GM23338 (cell line): ENCODE measurements around the gene RAB22A. TPM values are rescaled to one million over a fixed set of nuclear protein-coding genes. Genes with fewer than 3 reads are reported as not detected.

Experiments
- ATAC-seq: fragments of 200-7000 bp; cut with Tn5 transposase; 3 replicates; pipeline ENCODE4 v1.9.1; 2020
- DNase-seq: peaks from one replicate; pipeline ENCODE4 v3.0.0-alpha.2; 2015; ENCODE audit warnings: low spot score
- H2AFZ ChIP-seq: fragments of 200-600 bp; sonication (generic); 2 replicates; pipeline ENCODE4 v1.8.0; 2016; ENCODE audit warnings: antibody characterized with exemption, mild to moderate bottlenecking, moderate library complexity
- H3F3A ChIP-seq: fragments of 200-600 bp; sonication (generic); replicated peaks from 2 replicates; pipeline ENCODE4 v1.8.0; 2017; ENCODE audit warnings: antibody characterized with exemption, mixed run types, low read depth
- H3K27ac ChIP-seq: fragments of 200-600 bp; sonication (generic); 2 replicates; pipeline ENCODE4 v1.6.1; 2016; ENCODE audit warnings: low read depth
- H3K27me3 ChIP-seq: fragments of 200-600 bp; sonication (generic); 2 replicates; pipeline ENCODE4 v1.8.0; 2016; ENCODE audit warnings: mild to moderate bottlenecking, mixed run types, moderate library complexity; ENCODE audit not compliant: insufficient read depth
- H3K36me3 ChIP-seq: fragments of 200-600 bp; sonication (generic); 2 replicates; pipeline ENCODE4 v1.8.0; 2016; ENCODE audit warnings: mild to moderate bottlenecking; ENCODE audit not compliant: insufficient read depth
- H3K4me1 ChIP-seq: fragments of 200-600 bp; sonication (generic); 2 replicates; pipeline ENCODE4 v1.8.0; 2016; ENCODE audit warnings: mild to moderate bottlenecking, moderate library complexity; ENCODE audit not compliant: insufficient read depth
- H3K4me2 ChIP-seq: fragments of 200-600 bp; sonication (generic); 2 replicates; pipeline ENCODE4 v1.7.1; 2017; ENCODE audit warnings: mixed run types
- H3K4me3 ChIP-seq: fragments of 200-600 bp; sonication (generic); 2 replicates; pipeline ENCODE4 v1.6.1; 2016; ENCODE audit warnings: mixed run types
- H3K79me2 ChIP-seq: fragments of 200-600 bp; sonication (generic); replicated peaks from 2 replicates; pipeline ENCODE4 v1.8.0; 2017; ENCODE audit warnings: mild to moderate bottlenecking; ENCODE audit not compliant: insufficient read depth
- H3K9me2 ChIP-seq: fragments of 200-600 bp; sonication (generic); 2 replicates; pipeline ENCODE4 v1.8.0; 2017; ENCODE audit not compliant: insufficient read depth
- H4K20me1 ChIP-seq: fragments of 200-600 bp; sonication (generic); replicated peaks from 2 replicates; pipeline ENCODE4 v1.8.0; 2017; ENCODE audit warnings: mild to moderate bottlenecking; ENCODE audit not compliant: insufficient read depth
- H3K27ac Mint-ChIP-seq: 2 replicates; pipeline ENCODE4 v1.8.0; 2020; ENCODE audit warnings: inconsistent platforms, mild to moderate bottlenecking, moderate library complexity, mixed read lengths
- H3K27me3 Mint-ChIP-seq: 3 replicates; pipeline ENCODE4 v1.8.0; 2022; ENCODE audit warnings: low read depth, mild to moderate bottlenecking, moderate library complexity, mixed read lengths, inconsistent platforms; ENCODE audit not compliant: insufficient read depth, poor library complexity
- H3K36me3 Mint-ChIP-seq: 3 replicates; pipeline ENCODE4 v1.8.0; 2021; ENCODE audit warnings: low read depth, mild to moderate bottlenecking, inconsistent platforms, moderate library complexity, mixed read lengths
- H3K4me1 Mint-ChIP-seq: 3 replicates; pipeline ENCODE4 v1.8.0; 2020; ENCODE audit warnings: mild to moderate bottlenecking, inconsistent platforms, mixed read lengths
- H3K4me3 Mint-ChIP-seq: 3 replicates; pipeline ENCODE4 v1.8.0; 2021; ENCODE audit warnings: moderate library complexity, mild to moderate bottlenecking, inconsistent platforms, mixed read lengths
- H3K9me3 Mint-ChIP-seq: 3 replicates; pipeline ENCODE4 v1.8.0; 2020; ENCODE audit warnings: moderate library complexity, mild to moderate bottlenecking, inconsistent platforms, mixed read lengths
- CREB1 ChIP-seq: fragments of 250-450 bp; sonication (Bioruptor Pico); IDR thresholded peaks from 2 replicates; pipeline ENCODE4 v1.5.0; 2020; ENCODE audit warnings: low read depth, mild to moderate bottlenecking, moderate library complexity
- CTCF ChIP-seq, 2 experiments: fragments of 200-600 bp in 1 of 2; sonication (generic) in 1 of 2; conservative IDR thresholded peaks; 2 replicates each; pipeline versions ENCODE4 v1.5.1 to v1.6.1; 2016 to 2017; ENCODE audit warnings: antibody characterized with exemption in 2 of 2, low read depth in 2 of 2, mild to moderate bottlenecking in 2 of 2, moderate library complexity in 1 of 2
- ETS1 ChIP-seq: IDR thresholded peaks from 2 replicates; pipeline ENCODE4 v1.6.1; 2016; ENCODE audit warnings: antibody characterized with exemption
- EZH2 ChIP-seq: fragments of 200-600 bp; sonication (generic); IDR thresholded peaks from one replicate; pipeline ENCODE4 v1.8.0; 2017; ENCODE audit warnings: antibody characterized with exemption, mild to moderate bottlenecking, low read depth; ENCODE audit not compliant: unreplicated experiment
- EZH2phosphoT487 ChIP-seq: fragments of 200-600 bp; sonication (generic); IDR thresholded peaks from one replicate; pipeline ENCODE4 v1.8.1; 2018; ENCODE audit warnings: antibody characterized with exemption; ENCODE audit not compliant: unreplicated experiment
- JUNB ChIP-seq: IDR thresholded peaks from one replicate; pipeline ENCODE4 v1.6.1; 2016; ENCODE audit warnings: antibody characterized with exemption; ENCODE audit not compliant: unreplicated experiment
- NANOG ChIP-seq: IDR thresholded peaks from 2 replicates; pipeline ENCODE4 v1.6.1; 2016; ENCODE audit warnings: antibody characterized with exemption, borderline replicate concordance
- POLR2AphosphoS5 ChIP-seq: IDR thresholded peaks from 2 replicates; pipeline ENCODE4 v1.6.1; 2016; ENCODE audit warnings: antibody characterized with exemption, low read depth
- REST ChIP-seq: IDR thresholded peaks from one replicate; pipeline ENCODE4 v1.6.1; 2018; ENCODE audit warnings: antibody characterized with exemption; ENCODE audit not compliant: unreplicated experiment
- STAT1 ChIP-seq: IDR thresholded peaks from one replicate; pipeline ENCODE4 v1.6.1; 2016; ENCODE audit warnings: antibody characterized with exemption; ENCODE audit not compliant: unreplicated experiment
- ZNF114 ChIP-seq: fragments of 250-450 bp; sonication (Bioruptor Pico); IDR thresholded peaks from 2 replicates; pipeline ENCODE4 v1.5.0; 2020; ENCODE audit warnings: mild to moderate bottlenecking, moderate library complexity
- ZNF331 ChIP-seq: fragments of 250-450 bp; sonication (Bioruptor Pico); IDR thresholded peaks from 2 replicates; pipeline ENCODE4 v1.5.0; 2020; ENCODE audit warnings: low read depth, mild to moderate bottlenecking, moderate library complexity
- ZNF462 ChIP-seq: fragments of 250-450 bp; sonication (Bioruptor Pico); IDR thresholded peaks from 2 replicates; pipeline ENCODE4 v1.5.0; 2020; ENCODE audit warnings: mild to moderate bottlenecking, moderate library complexity
- polyA plus RNA-seq: library from polyadenylated mRNA; unstranded; fragments of >200 nt; fragmentation: Nextera tagmentation; extraction: Ambion mirVana; gene quantifications from 2 replicates; pipeline ENCODE4 v1.2.1, GENCODE V29; 2016
- total RNA-seq: library from RNA; depleted of rRNA; stranded (reverse); fragments of >200 nt; shearing (Covaris generic); gene quantifications from 2 replicates; pipeline ENCODE4 v1.2.3, GENCODE V29; 2014

Gene RAB22A
- total and polyA plus RNA-seq, 2 experiments from 2014 or later: 3.3 to 6.8 TPM

GRCh38 chr20:58264271-58264670 lies 45.2 kb upstream of the RAB22A start:
- peaks cover 13% of the 10 kb centered on the region for H3K4me1 Mint-ChIP-seq
- H3K4me3 Mint-ChIP-seq: no peak overlapping the region
- peaks cover 4% of the 10 kb centered on the region; the same call in 1 of the 2 replicates for H4K20me1 ChIP-seq
- H3K9me2 ChIP-seq: no peaks in the 10 kb centered on the region
- TF ChIP-seq ETS1 (no peak), ZNF331 (CRISPR knock-in tag) (no peak), CTCF (conservative IDR thresholded peaks at IDR 0.05; ENCODE audit: low read depth in 2 of 2) (no peak), EZH2phosphoT487 (no peak), ZNF462 (no peak), EZH2 (no peak), CREB1 (CRISPR knock-in tag) (no peak), JUNB (no peak), POLR2AphosphoS5 (no peak), ZNF114 (CRISPR knock-in tag) (no peak), NANOG (no peak), REST (no peak), STAT1 (no peak)
- no peaks in the 10 kb centered on the region for H3K9me3 Mint-ChIP-seq
- no peak overlapping the region for H3K27ac Mint-ChIP-seq
- H3K4me2 ChIP-seq: no peak overlapping the region
- peaks cover 8% of the 10 kb centered on the region for H3K36me3 Mint-ChIP-seq
- no peaks in the 10 kb centered on the region for H3K27me3 ChIP-seq
- DNase-seq: no peak
- no peaks in the 10 kb centered on the region for H3K79me2 ChIP-seq
- H3K4me3 ChIP-seq: no peak overlapping the region
- H3K4me1 ChIP-seq: peaks cover 4% of the 10 kb centered on the region; the same call in 1 of the 2 replicates
- peaks cover 8% of the 10 kb centered on the region for H3K36me3 ChIP-seq
- no peaks in the 10 kb centered on the region for H3F3A ChIP-seq
- ATAC-seq: no peak
- H3K27me3 Mint-ChIP-seq: no peaks in the 10 kb centered on the region
- no peak overlapping the region for H2AFZ ChIP-seq
- H3K27ac ChIP-seq: no peak overlapping the region
